IPS-18c (cell line): ENCODE data around the gene CDCP2.

Experiments
- H3K4me3 ChIP-seq: 2 replicates; pipeline ENCODE4 v1.7.0; 2013; ENCODE audit warnings: low read depth, mild to moderate bottlenecking, low read length, moderate library complexity; ENCODE audit not compliant: insufficient read depth
- H3K9me3 ChIP-seq: one replicate; pipeline ENCODE4 v1.6.1; 2013; ENCODE audit warnings: mild to moderate bottlenecking, low read length, moderate library complexity; ENCODE audit not compliant: control insufficient read depth, insufficient read depth

Gene CDCP2

DNA sequence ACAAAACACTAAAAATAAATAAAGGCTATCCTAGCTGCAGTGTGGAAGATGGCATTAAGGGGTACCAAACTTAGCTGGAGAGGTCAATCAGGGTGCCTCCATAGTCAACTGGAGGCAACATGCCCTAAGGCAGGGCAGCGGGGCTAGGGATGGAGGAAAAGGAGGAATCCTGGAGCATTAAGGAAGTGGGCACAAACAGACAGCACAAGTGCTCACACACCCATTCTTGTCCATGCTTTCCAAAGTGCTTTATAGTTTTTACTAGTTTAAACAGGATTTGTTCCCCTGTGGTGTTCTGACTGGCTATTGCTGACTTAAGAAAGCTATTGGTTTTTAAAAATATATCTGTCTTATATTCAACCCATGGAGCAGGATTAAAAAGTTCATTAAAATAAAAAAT is 66.0 kb downstream of the CDCP2 start:
- H3K9me3 ChIP-seq: no peaks in the 10 kb centered on the region

DNA sequence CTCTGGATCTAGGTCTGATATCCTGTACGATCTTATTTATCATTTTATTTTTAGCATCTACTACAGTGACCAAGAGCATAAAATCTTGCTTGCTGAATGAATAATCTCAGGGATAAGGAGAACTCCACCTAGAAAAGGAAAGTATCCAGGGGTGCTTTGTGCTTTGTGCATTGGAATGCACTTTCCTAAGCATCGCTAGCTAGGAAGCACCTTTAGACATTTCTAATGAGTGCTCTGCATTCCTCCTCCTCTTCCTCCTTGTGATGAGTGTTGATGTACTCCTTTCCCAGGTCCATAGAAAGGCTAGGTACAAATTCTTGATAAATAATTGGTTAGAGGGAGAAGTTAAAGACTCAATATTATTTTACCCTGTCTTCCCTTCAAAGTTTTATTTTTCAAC is 68.0 kb downstream of the CDCP2 start:
- H3K4me3 ChIP-seq: no peak overlapping the region
- H3K9me3 ChIP-seq: no peaks in the 10 kb centered on the region

More for the DNA sequence above, 66.0 kb downstream of the CDCP2 start:
- H3K4me3 ChIP-seq: no peak overlapping the region
